ENCODE results near the gene SPTB.
A peak's percentile ranks its signal among the peaks of the same experiment; 100 is the strongest.

The SPTB gene

DNA sequence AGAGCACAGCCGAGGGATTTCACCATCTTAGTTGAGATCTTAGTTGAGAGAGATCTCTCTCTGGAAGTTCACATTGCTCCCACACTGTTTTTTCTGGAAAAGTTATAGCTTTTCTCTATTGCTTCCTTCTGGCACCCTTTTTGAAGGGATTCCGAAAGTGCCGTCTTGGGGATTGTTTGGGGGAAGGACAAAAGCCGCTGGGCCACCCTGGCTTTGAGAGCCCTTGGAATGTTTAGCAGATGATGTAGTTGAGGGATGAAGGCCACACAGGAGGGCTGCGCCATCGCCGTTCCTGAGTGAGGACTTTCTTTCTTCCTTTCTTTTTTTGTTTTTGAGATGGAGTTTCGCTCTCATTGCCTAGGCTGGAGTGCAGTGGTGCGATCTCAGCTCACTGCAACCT lies 157.8 kb downstream of the SPTB start:
- H2BK5ac ChIP-seq (ENCODE audit: low read depth, low read length, poor library complexity, severe bottlenecking) = no peak overlapping the region
- H2AK5ac ChIP-seq (ENCODE audit: low read length, severe bottlenecking) = peak overlapping the region; percentile 91
- no peak overlapping the region for H2AFZ ChIP-seq (ENCODE audit: low read depth, low read length)
- H3K9me3 ChIP-seq (ENCODE audit: control insufficient read depth, low read length) = no peaks in the 10 kb centered on the region
- peak overlapping the region; percentile 78 for H3K27ac ChIP-seq (ENCODE audit: low read length, poor library complexity, severe bottlenecking)
- no peak overlapping the region for H4K91ac ChIP-seq (ENCODE audit: low read length)
- peak overlapping the region in 1 of 2 experiments; percentile 10 for H2BK12ac ChIP-seq (ENCODE audit: low read length in 2 of 2)
- H3K27me3 ChIP-seq (ENCODE audit: control insufficient read depth in 1 of 2, insufficient read depth in 1 of 2, low read length in 2 of 2) = peaks cover 0 to 23% of the 10 kb centered on the region in 2 experiments
- no peaks in the 10 kb centered on the region for H3K79me1 ChIP-seq (replicated peaks; ENCODE audit: low read length, poor library complexity, severe bottlenecking)
- WGBS = 91% methylated on average over 8 of the region's 9 CpGs
- DNase-seq = no peak
- H3K4ac ChIP-seq (ENCODE audit: low read depth in 1 of 2, low read length in 2 of 2) = peak overlapping the region in 1 of 2 experiments; percentile 54
- no peak overlapping the region for H4K8ac ChIP-seq (ENCODE audit: low read length)
- no peak overlapping the region for H2BK120ac ChIP-seq (ENCODE audit: low read depth, low read length)
- no peak overlapping the region for H2BK15ac ChIP-seq (ENCODE audit: low read depth, poor library complexity, severe bottlenecking)
- H3K36me3 ChIP-seq (ENCODE audit: control insufficient read depth in 1 of 2, insufficient read depth in 2 of 2, low read depth in 1 of 2, low read length in 2 of 2) = peaks cover 0 to 16% of the 10 kb centered on the region in 2 experiments
- H3K9ac ChIP-seq (ENCODE audit: low read length) = no peak overlapping the region
- H3K14ac ChIP-seq (ENCODE audit: low read length in 2 of 2) = no peak overlapping the region
- H3K4me2 ChIP-seq (ENCODE audit: low read length, poor library complexity, severe bottlenecking) = no peak overlapping the region
- H3K18ac ChIP-seq (ENCODE audit: low read depth in 1 of 2, low read length in 2 of 2) = peak overlapping the region in 1 of 2 experiments; percentile 84
- H3K23ac ChIP-seq (ENCODE audit: low read length in 2 of 2) = no peak overlapping the region
- H3K4me1 ChIP-seq (ENCODE audit: control insufficient read depth, insufficient read depth, low read depth, low read length) = peaks cover 75% of the 10 kb centered on the region
- peak overlapping the region in 1 of 2 experiments; percentile 48 for H3K4me3 ChIP-seq (ENCODE audit: insufficient read depth in 1 of 2, low read depth in 1 of 2, low read length in 2 of 2)

DNA sequence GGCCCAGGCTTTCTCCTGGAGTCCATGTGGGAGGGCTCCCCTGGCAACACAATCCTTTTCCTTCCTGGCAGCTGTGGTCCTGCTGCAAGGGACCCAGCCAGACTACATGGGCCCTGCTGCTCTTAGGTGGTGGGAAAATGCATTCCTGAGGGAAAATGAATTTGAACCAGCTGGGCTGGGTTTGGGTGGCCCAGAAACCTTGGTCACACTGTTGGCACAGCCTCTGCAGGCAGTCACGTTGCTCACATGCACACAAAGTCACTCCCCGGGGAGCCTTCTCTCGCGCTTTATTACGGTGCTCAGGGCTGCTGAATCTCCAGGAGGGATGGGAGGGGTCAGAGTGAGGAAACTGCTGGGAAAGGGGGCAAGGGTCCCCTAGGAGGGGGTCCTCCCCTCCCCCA lies 158.3 kb downstream of the SPTB start:
- H2BK15ac ChIP-seq (ENCODE audit: low read depth, poor library complexity, severe bottlenecking) = no peak overlapping the region
- peak overlapping the region in 1 of 2 experiments; percentile 8 for H3K14ac ChIP-seq (ENCODE audit: low read length in 2 of 2)
- H3K36me3 ChIP-seq (ENCODE audit: control insufficient read depth in 1 of 2, insufficient read depth in 2 of 2, low read depth in 1 of 2, low read length in 2 of 2) = peaks cover 0 to 16% of the 10 kb centered on the region in 2 experiments

DNA sequence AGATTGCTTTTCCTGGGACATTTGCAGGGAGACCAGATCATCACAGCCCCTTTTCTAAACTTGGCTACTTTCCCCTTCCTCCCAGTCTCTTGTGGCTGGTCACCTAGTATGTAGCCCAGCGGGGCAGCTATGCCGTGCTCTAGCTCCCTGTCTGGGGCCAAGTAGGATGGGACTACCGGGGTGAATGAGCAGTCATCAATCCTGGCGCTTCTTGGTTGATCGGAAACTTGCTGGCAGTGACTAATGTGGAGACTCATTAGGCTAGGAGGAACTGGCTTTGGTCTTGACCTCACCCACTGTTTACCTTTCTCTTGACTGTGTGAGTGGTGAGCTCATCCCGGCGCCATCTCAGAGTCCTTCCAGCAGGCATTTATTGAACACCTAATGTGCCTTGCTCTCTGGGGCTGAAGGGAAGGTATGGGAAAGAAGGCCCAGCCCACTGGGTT lies 159.6 kb downstream of the SPTB start:
- Histone ChIP-seq H3K18ac (ENCODE audit: low read depth in 1 of 2, low read length in 2 of 2) (peak overlapping the region; percentile 73 to 79), H3K14ac (ENCODE audit: low read length in 2 of 2) (no peak overlapping the region), H2BK15ac (ENCODE audit: low read depth, poor library complexity, severe bottlenecking) (no peak overlapping the region), H3K4me1 (ENCODE audit: control insufficient read depth, insufficient read depth, low read depth, low read length) (peaks cover 74% of the 10 kb centered on the region), H3K27me3 (ENCODE audit: control insufficient read depth in 1 of 2, insufficient read depth in 1 of 2, low read length in 2 of 2) (peaks cover 0 to 23% of the 10 kb centered on the region in 2 experiments), H2BK12ac (ENCODE audit: low read length in 2 of 2) (peak overlapping the region in 1 of 2 experiments; percentile 33), H4K91ac (ENCODE audit: low read length) (peak overlapping the region; percentile 8), H2BK5ac (ENCODE audit: low read depth, low read length, poor library complexity, severe bottlenecking) (no peak overlapping the region), H2AFZ (ENCODE audit: low read depth, low read length) (no peak overlapping the region), H4K8ac (ENCODE audit: low read length) (peak overlapping the region; percentile 61), H2BK120ac (ENCODE audit: low read depth, low read length) (no peak overlapping the region), H3K4me3 (ENCODE audit: insufficient read depth in 1 of 2, low read depth in 1 of 2, low read length in 2 of 2) (no peak overlapping the region), H3K4me2 (ENCODE audit: low read length, poor library complexity, severe bottlenecking) (peak overlapping the region; percentile 55), H3K79me1 (replicated peaks; ENCODE audit: low read length, poor library complexity, severe bottlenecking) (no peaks in the 10 kb centered on the region), H2AK5ac (ENCODE audit: low read length, severe bottlenecking) (peak overlapping the region; percentile 91), H3K36me3 (ENCODE audit: control insufficient read depth in 1 of 2, insufficient read depth in 2 of 2, low read depth in 1 of 2, low read length in 2 of 2) (peaks cover 0 to 16% of the 10 kb centered on the region in 2 experiments), H3K27ac (ENCODE audit: low read length, poor library complexity, severe bottlenecking) (peak overlapping the region; percentile 78), H3K4ac (ENCODE audit: low read depth in 1 of 2, low read length in 2 of 2) (peak overlapping the region in 1 of 2 experiments; percentile 46), H3K9me3 (ENCODE audit: control insufficient read depth, low read length) (no peaks in the 10 kb centered on the region), H3K9ac (ENCODE audit: low read length) (no peak overlapping the region), H3K23ac (ENCODE audit: low read length in 2 of 2) (no peak overlapping the region)
- peak; percentile 94 for DNase-seq
- 0% methylated on average over 7 of the region's 7 CpGs for WGBS

More for the DNA sequence above, 158.3 kb downstream of the SPTB start:
- peak overlapping the region; percentile 60 to 78 for H3K4ac ChIP-seq (ENCODE audit: low read depth in 1 of 2, low read length in 2 of 2)
- no peak overlapping the region for H3K4me2 ChIP-seq (ENCODE audit: low read length, poor library complexity, severe bottlenecking)
- H3K27me3 ChIP-seq (ENCODE audit: control insufficient read depth in 1 of 2, insufficient read depth in 1 of 2, low read length in 2 of 2) = peaks cover 0 to 23% of the 10 kb centered on the region in 2 experiments
- peak overlapping the region in 1 of 2 experiments; percentile 48 for H3K4me3 ChIP-seq (ENCODE audit: insufficient read depth in 1 of 2, low read depth in 1 of 2, low read length in 2 of 2)
- H4K91ac ChIP-seq (ENCODE audit: low read length) = peak overlapping the region; percentile 79
- DNase-seq = peak; percentile 52
- no peaks in the 10 kb centered on the region for H3K9me3 ChIP-seq (ENCODE audit: control insufficient read depth, low read length)
- no peak overlapping the region for H2AFZ ChIP-seq (ENCODE audit: low read depth, low read length)
- no peaks in the 10 kb centered on the region for H3K79me1 ChIP-seq (replicated peaks; ENCODE audit: low read length, poor library complexity, severe bottlenecking)
- H3K4me1 ChIP-seq (ENCODE audit: control insufficient read depth, insufficient read depth, low read depth, low read length) = peaks cover 75% of the 10 kb centered on the region
- WGBS = 73% methylated on average over 5 of the region's 5 CpGs
- H3K27ac ChIP-seq (ENCODE audit: low read length, poor library complexity, severe bottlenecking) = peak overlapping the region; percentile 78
- peak overlapping the region; percentile 75 for H2BK5ac ChIP-seq (ENCODE audit: low read depth, low read length, poor library complexity, severe bottlenecking)
- peak overlapping the region; percentile 56 to 84 for H3K18ac ChIP-seq (ENCODE audit: low read depth in 1 of 2, low read length in 2 of 2)
- H2BK12ac ChIP-seq (ENCODE audit: low read length in 2 of 2) = peak overlapping the region in 1 of 2 experiments; percentile 10
- peak overlapping the region; percentile 91 for H2AK5ac ChIP-seq (ENCODE audit: low read length, severe bottlenecking)
- peak overlapping the region; percentile 47 for H4K8ac ChIP-seq (ENCODE audit: low read length)
- H3K23ac ChIP-seq (ENCODE audit: low read length in 2 of 2) = no peak overlapping the region
- no peak overlapping the region for H3K9ac ChIP-seq (ENCODE audit: low read length)
- no peak overlapping the region for H2BK120ac ChIP-seq (ENCODE audit: low read depth, low read length)

DNA sequence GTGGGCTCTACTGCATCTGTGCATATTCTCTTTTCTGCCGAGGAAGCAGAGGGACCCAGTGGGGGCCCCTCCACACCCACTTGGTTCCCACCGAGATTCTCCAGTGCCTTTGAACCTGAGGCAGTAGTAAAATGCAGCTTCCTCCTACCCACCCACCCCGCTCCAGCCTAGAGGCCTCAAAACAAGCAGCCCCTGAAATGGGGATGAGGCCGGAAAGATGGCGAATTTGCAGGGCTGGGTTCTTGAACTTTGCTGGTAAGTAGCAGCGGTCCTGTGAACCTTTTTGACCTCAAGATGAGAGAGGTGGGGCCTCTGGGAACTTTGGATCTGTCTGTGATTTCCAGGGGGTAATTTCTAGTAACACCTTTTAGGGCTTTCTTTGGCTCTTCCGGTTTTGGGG lies 160.1 kb downstream of the SPTB start:
- peak overlapping the region; percentile 45 for H2BK120ac ChIP-seq (ENCODE audit: low read depth, low read length)
- H3K9ac ChIP-seq (ENCODE audit: low read length) = no peak overlapping the region
- peak overlapping the region; percentile 63 for H2BK5ac ChIP-seq (ENCODE audit: low read depth, low read length, poor library complexity, severe bottlenecking)
- peak overlapping the region; percentile 92 for H2BK15ac ChIP-seq (ENCODE audit: low read depth, poor library complexity, severe bottlenecking)
- H3K79me1 ChIP-seq (replicated peaks; ENCODE audit: low read length, poor library complexity, severe bottlenecking) = no peaks in the 10 kb centered on the region
- H3K14ac ChIP-seq (ENCODE audit: low read length in 2 of 2) = no peak overlapping the region
- H3K36me3 ChIP-seq (ENCODE audit: control insufficient read depth in 1 of 2, insufficient read depth in 2 of 2, low read depth in 1 of 2, low read length in 2 of 2) = peaks cover 0 to 20% of the 10 kb centered on the region in 2 experiments
- no peak overlapping the region for H3K23ac ChIP-seq (ENCODE audit: low read length in 2 of 2)
- peak overlapping the region; percentile 24 for H4K8ac ChIP-seq (ENCODE audit: low read length)
- peaks cover 73% of the 10 kb centered on the region for H3K4me1 ChIP-seq (ENCODE audit: control insufficient read depth, insufficient read depth, low read depth, low read length)
- H3K27me3 ChIP-seq (ENCODE audit: control insufficient read depth in 1 of 2, insufficient read depth in 1 of 2, low read length in 2 of 2) = peaks cover 0 to 23% of the 10 kb centered on the region in 2 experiments
- 20% methylated on average over 6 of the region's 7 CpGs for WGBS
- peak overlapping the region; percentile 24 to 46 for H3K4ac ChIP-seq (ENCODE audit: low read depth in 1 of 2, low read length in 2 of 2)
- H2BK12ac ChIP-seq (ENCODE audit: low read length in 2 of 2) = peak overlapping the region; percentile 7 to 65
- peak overlapping the region; percentile 85 for H2AK5ac ChIP-seq (ENCODE audit: low read length, severe bottlenecking)
- H3K27ac ChIP-seq (ENCODE audit: low read length, poor library complexity, severe bottlenecking) = peak overlapping the region; percentile 78
- peaks cover 4% of the 10 kb centered on the region for H3K9me3 ChIP-seq (ENCODE audit: control insufficient read depth, low read length)
- no peak overlapping the region for H3K4me3 ChIP-seq (ENCODE audit: insufficient read depth in 1 of 2, low read depth in 1 of 2, low read length in 2 of 2)
- H3K18ac ChIP-seq (ENCODE audit: low read depth in 1 of 2, low read length in 2 of 2) = peak overlapping the region; percentile 29 to 57
- H2AFZ ChIP-seq (ENCODE audit: low read depth, low read length) = no peak overlapping the region
- H3K4me2 ChIP-seq (ENCODE audit: low read length, poor library complexity, severe bottlenecking) = peak overlapping the region; percentile 55
- peak overlapping the region; percentile 43 for H4K91ac ChIP-seq (ENCODE audit: low read length)
- peak; percentile 1 for DNase-seq
